ENCODE results near the gene MYO16. TPM values are rescaled to one million over a fixed set of nuclear protein-coding genes. Genes with fewer than 3 reads are reported as not detected.

MYO16 gene
- polyA plus RNA-seq, 2 of the 4 experiments (the other 2 are of a cell fraction), result 0.03 to 0.06 TPM

GRCh38 chr13:109055850-109056249, 426.4 kb downstream of the MYO16 start:
- no peak for ATAC-seq
- no peak for DNase-seq (ENCODE audit: low read depth in 1 of 2, low spot score in 1 of 2)
- Histone ChIP-seq H3K4me1 (no peaks in the 10 kb centered on the region), H3K4me3 (no peak overlapping the region), H3K27ac (no peak overlapping the region), H3K9me3 (no peaks in the 10 kb centered on the region), H3K4me2 (no peak overlapping the region)
- FAIRE-seq, result no peak
- ChIA-PET CTCF (interaction anchor here (0.6 kb wide), 1 partner anchor 24 kb away, joined by 3 read pairs; no protein-coding TSS in a partner anchor), POLR2A (no interaction called here)
- TF ChIP-seq PHF8 (IDR thresholded peaks at IDR 0.05; ENCODE audit: borderline replicate concordance, low read depth) (no peak), ZSCAN20 (CRISPR knock-in tag; IDR thresholded peaks at IDR 0.05) (no peak), HOXA7 (CRISPR knock-in tag; IDR thresholded peaks at IDR 0.05) (no peak), SMC3 (IDR thresholded peaks at IDR 0.05) (no peak), NR3C1 (IDR thresholded peaks at IDR 0.05) (no peak), RAD21 (conservative IDR thresholded peaks at IDR 0.05 in 1 of 2, IDR thresholded peaks at IDR 0.05 in 1 of 2) (no peak), BHLHE40 (IDR thresholded peaks at IDR 0.05; ENCODE audit: low read depth, low read length) (no peak), ZNF302 (CRISPR knock-in tag; IDR thresholded peaks at IDR 0.05) (no peak), KDM5A (IDR thresholded peaks at IDR 0.05) (no peak), NPAS2 (CRISPR knock-in tag; IDR thresholded peaks at IDR 0.05; ENCODE audit: borderline replicate concordance) (no peak), SREBF2 (IDR thresholded peaks at IDR 0.05) (no peak), HOXB5 (CRISPR knock-in tag; IDR thresholded peaks at IDR 0.05) (no peak), POLR2A (IDR thresholded peaks at IDR 0.05; ENCODE audit: low read length) (no peak), TP53 (CRISPR knock-in tag; IDR thresholded peaks at IDR 0.05) (no peak), EHMT2 (IDR thresholded peaks at IDR 0.05; ENCODE audit: low read depth) (no peak), CBX8 (IDR thresholded peaks at IDR 0.05) (no peak), POLR2AphosphoS2 (conservative IDR thresholded peaks at IDR 0.05; ENCODE audit: low read length) (no peak), ZC3H11A (IDR thresholded peaks at IDR 0.05) (no peak), CEBPB (IDR thresholded peaks at IDR 0.05) (no peak)
- TF ChIP-seq, protein P1, sequence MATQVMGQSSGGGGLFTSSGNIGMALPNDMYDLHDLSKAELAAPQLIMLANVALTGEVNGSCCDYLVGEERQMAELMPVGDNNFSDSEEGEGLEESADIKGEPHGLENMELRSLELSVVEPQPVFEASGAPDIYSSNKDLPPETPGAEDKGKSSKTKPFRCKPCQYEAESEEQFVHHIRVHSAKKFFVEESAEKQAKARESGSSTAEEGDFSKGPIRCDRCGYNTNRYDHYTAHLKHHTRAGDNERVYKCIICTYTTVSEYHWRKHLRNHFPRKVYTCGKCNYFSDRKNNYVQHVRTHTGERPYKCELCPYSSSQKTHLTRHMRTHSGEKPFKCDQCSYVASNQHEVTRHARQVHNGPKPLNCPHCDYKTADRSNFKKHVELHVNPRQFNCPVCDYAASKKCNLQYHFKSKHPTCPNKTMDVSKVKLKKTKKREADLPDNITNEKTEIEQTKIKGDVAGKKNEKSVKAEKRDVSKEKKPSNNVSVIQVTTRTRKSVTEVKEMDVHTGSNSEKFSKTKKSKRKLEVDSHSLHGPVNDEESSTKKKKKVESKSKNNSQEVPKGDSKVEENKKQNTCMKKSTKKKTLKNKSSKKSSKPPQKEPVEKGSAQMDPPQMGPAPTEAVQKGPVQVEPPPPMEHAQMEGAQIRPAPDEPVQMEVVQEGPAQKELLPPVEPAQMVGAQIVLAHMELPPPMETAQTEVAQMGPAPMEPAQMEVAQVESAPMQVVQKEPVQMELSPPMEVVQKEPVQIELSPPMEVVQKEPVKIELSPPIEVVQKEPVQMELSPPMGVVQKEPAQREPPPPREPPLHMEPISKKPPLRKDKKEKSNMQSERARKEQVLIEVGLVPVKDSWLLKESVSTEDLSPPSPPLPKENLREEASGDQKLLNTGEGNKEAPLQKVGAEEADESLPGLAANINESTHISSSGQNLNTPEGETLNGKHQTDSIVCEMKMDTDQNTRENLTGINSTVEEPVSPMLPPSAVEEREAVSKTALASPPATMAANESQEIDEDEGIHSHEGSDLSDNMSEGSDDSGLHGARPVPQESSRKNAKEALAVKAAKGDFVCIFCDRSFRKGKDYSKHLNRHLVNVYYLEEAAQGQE (IDR thresholded peaks at IDR 0.05), result no peak

- Histone ChIP-seq H3K4me2 (no peak overlapping the region), H3K4me3 (no peak overlapping the region), H3K4me1 (no peaks in the 10 kb centered on the region), H3K27ac (no peak overlapping the region), H3K9me3 (no peaks in the 10 kb centered on the region)
- ChIA-PET CTCF (no interaction called here), POLR2A (no interaction called here)
- no peak for FAIRE-seq
- no peak for DNase-seq (ENCODE audit: low read depth in 1 of 2, low spot score in 1 of 2)
- 78% methylated on average over 5 of the region's 5 CpGs for WGBS (ENCODE audit: missing lambda C conversion rate)
- no peak for ATAC-seq
- TF ChIP-seq MAFK (IDR thresholded peaks at IDR 0.05; ENCODE audit: partially characterized antibody) (peak; percentile 43), BCL3 (IDR thresholded peaks at IDR 0.05) (no peak), NFE2L2 (conservative IDR thresholded peaks at IDR 0.05; ENCODE audit: low read length) (no peak)
Observed at GRCh38 chr13:109058087-109058486, 428.7 kb downstream of the MYO16 start.

- POLR2A ChIA-PET, result no interaction called here
- Histone ChIP-seq H3K9me3 (no peaks in the 10 kb centered on the region), H3K4me2 (no peak overlapping the region), H3K27ac (no peak overlapping the region), H3K4me1 (no peaks in the 10 kb centered on the region), H3K4me3 (no peak overlapping the region)
- no peak for ATAC-seq
- CTCF ChIA-PET, result no interaction called here
- TF ChIP-seq, protein P2, sequence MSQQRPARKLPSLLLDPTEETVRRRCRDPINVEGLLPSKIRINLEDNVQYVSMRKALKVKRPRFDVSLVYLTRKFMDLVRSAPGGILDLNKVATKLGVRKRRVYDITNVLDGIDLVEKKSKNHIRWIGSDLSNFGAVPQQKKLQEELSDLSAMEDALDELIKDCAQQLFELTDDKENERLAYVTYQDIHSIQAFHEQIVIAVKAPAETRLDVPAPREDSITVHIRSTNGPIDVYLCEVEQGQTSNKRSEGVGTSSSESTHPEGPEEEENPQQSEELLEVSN (IDR thresholded peaks at IDR 0.05; ENCODE audit: borderline replicate concordance, low read depth), result no peak
- TF ChIP-seq PBX3 (IDR thresholded peaks at IDR 0.05), result no peak
- TF ChIP-seq CEBPB (IDR thresholded peaks at IDR 0.05), result no peak
- no peak for TF ChIP-seq HES2 (IDR thresholded peaks at IDR 0.05)
- TF ChIP-seq MAZ (IDR thresholded peaks at IDR 0.05; ENCODE audit: borderline replicate concordance, low read depth, low read length), result no peak
- no peak for TF ChIP-seq MYC (IDR thresholded peaks at IDR 0.05; ENCODE audit: borderline replicate concordance, low read length)
- no peak for TF ChIP-seq CHD4 (IDR thresholded peaks at IDR 0.05; ENCODE audit: borderline replicate concordance)
- TF ChIP-seq EHMT2 (IDR thresholded peaks at IDR 0.05; ENCODE audit: low read depth), result no peak
- TF ChIP-seq POLR2AphosphoS2 (conservative IDR thresholded peaks at IDR 0.05; ENCODE audit: low read length), result no peak
- TF ChIP-seq BHLHE40 (IDR thresholded peaks at IDR 0.05; ENCODE audit: low read depth, low read length), result no peak
- TF ChIP-seq ZNF302 (CRISPR knock-in tag; IDR thresholded peaks at IDR 0.05), result no peak
- no peak for TF ChIP-seq SREBF2 (IDR thresholded peaks at IDR 0.05)
- DNase-seq (ENCODE audit: low read depth in 1 of 2, low spot score in 1 of 2), result no peak
- FAIRE-seq, result no peak
- 85% methylated on average over 3 of the region's 3 CpGs for WGBS (ENCODE audit: missing lambda C conversion rate)
Observed at GRCh38 chr13:109072505-109072904, 443.1 kb downstream of the MYO16 start.
